Liver (tissue), 9 donors: ENCODE measurements around the gene GHDC. TPM values are rescaled to one million over a fixed set of nuclear protein-coding genes. Genes with fewer than 3 reads are reported as not detected.

ENCODE experiments used
- DNase-seq: peaks from one replicate; pipeline ENCODE4 v3.0.0-alpha.2; 2017; ENCODE audit warnings: low spot score
- H3K27ac ChIP-seq, 2 donors: one replicate each; pipeline ENCODE4 v1.7.0; 2013; ENCODE audit warnings: inconsistent platforms in 2 of 2, low read length in 2 of 2, control low read depth in 1 of 2, low read depth in 1 of 2, mild to moderate bottlenecking in 1 of 2
- H3K27me3 ChIP-seq, 4 donors: one replicate each; pipeline versions ENCODE4 v1.6.1 to v1.7.0; 2013; ENCODE audit warnings: low read length in 3 of 4, inconsistent platforms in 1 of 4, mild to moderate bottlenecking in 1 of 4, moderate library complexity in 1 of 4; ENCODE audit not compliant: control insufficient read depth in 4 of 4, insufficient read depth in 4 of 4
- H3K36me3 ChIP-seq, 4 donors: one replicate each; pipeline versions ENCODE4 v1.6.1 to v1.7.0; 2013; ENCODE audit warnings: low read length in 3 of 4, mild to moderate bottlenecking in 3 of 4, low read depth in 1 of 4, moderate library complexity in 1 of 4; ENCODE audit not compliant: control insufficient read depth in 4 of 4, insufficient read depth in 3 of 4
- H3K4me1 ChIP-seq, 4 donors: one replicate each; pipeline versions ENCODE4 v1.6.1 to v1.7.0; 2013; ENCODE audit warnings: low read length in 3 of 4, mild to moderate bottlenecking in 3 of 4, moderate library complexity in 1 of 4; ENCODE audit not compliant: control insufficient read depth in 4 of 4, insufficient read depth in 4 of 4
- H3K4me3 ChIP-seq, 3 donors: one replicate each; pipeline versions ENCODE4 v1.6.1 to v1.7.0; 2013; ENCODE audit warnings: low read length in 3 of 3, control low read depth in 1 of 3, low read depth in 1 of 3, mild to moderate bottlenecking in 1 of 3
- H3K9ac ChIP-seq, 2 donors: one replicate each; pipeline ENCODE4 v1.7.0; 2013; ENCODE audit warnings: low read length in 2 of 2, mild to moderate bottlenecking in 2 of 2, moderate library complexity in 2 of 2, control low read depth in 1 of 2, low read depth in 1 of 2
- H3K9me3 ChIP-seq, 4 donors: one replicate each; pipeline versions ENCODE4 v1.6.1 to v1.7.0; 2013; ENCODE audit warnings: low read length in 3 of 4; ENCODE audit not compliant: control insufficient read depth in 4 of 4
- ATF3 ChIP-seq: IDR thresholded peaks from 2 replicates; pipeline ENCODE4 v1.6.1; 2016; ENCODE audit warnings: antibody characterized with exemption
- CTCF ChIP-seq: fragments of 150-350 bp; IDR thresholded peaks from 2 replicates; pipeline ENCODE4 v1.5.1; 2017; ENCODE audit warnings: improper control_type of control experiment, low read depth, low read length; ENCODE audit not compliant: missing input control
- EGR1 ChIP-seq, 2 donors: IDR thresholded peaks; 2 replicates each; pipeline ENCODE4 v1.6.1; 2016 to 2018; ENCODE audit warnings: antibody characterized with exemption in 2 of 2, low read depth in 2 of 2
- FOXA1 ChIP-seq: IDR thresholded peaks from 2 replicates; pipeline ENCODE4 v1.6.1; 2016; ENCODE audit warnings: antibody characterized with exemption
- FOXA2 ChIP-seq: IDR thresholded peaks from 2 replicates; pipeline ENCODE4 v1.6.1; 2016; ENCODE audit warnings: antibody characterized with exemption
- GABPA ChIP-seq, 2 donors: IDR thresholded peaks in 1 of 2; conservative IDR thresholded peaks in 1 of 2; 2 replicates each; pipeline ENCODE4 v1.6.1; 2016; ENCODE audit warnings: antibody characterized with exemption in 2 of 2, mild to moderate bottlenecking in 1 of 2, moderate library complexity in 1 of 2
- HNF4A ChIP-seq, 2 donors: conservative IDR thresholded peaks; 2 replicates each; pipeline ENCODE4 v1.6.1; 2016; ENCODE audit warnings: antibody characterized with exemption in 2 of 2, mild to moderate bottlenecking in 2 of 2
- HNF4G ChIP-seq: IDR thresholded peaks from 2 replicates; pipeline ENCODE4 v1.6.1; 2016; ENCODE audit warnings: antibody characterized with exemption
- JUND ChIP-seq, 2 donors: IDR thresholded peaks; 2 replicates each; pipeline ENCODE4 v1.6.1; 2016; ENCODE audit warnings: antibody characterized with exemption in 2 of 2
- MAX ChIP-seq: IDR thresholded peaks from 2 replicates; pipeline ENCODE4 v1.6.1; 2016; ENCODE audit warnings: antibody characterized with exemption
- NR2F2 ChIP-seq: IDR thresholded peaks from 2 replicates; pipeline ENCODE4 v1.6.1; 2016; ENCODE audit warnings: antibody characterized with exemption
- RAD21 ChIP-seq, 2 donors: IDR thresholded peaks; 2 replicates each; pipeline ENCODE4 v1.6.1; 2016; ENCODE audit warnings: antibody characterized with exemption in 2 of 2, mild to moderate bottlenecking in 2 of 2
- REST ChIP-seq: IDR thresholded peaks from 2 replicates; pipeline ENCODE4 v1.6.1; 2016; ENCODE audit warnings: antibody characterized with exemption, mild to moderate bottlenecking
- RXRA ChIP-seq, 2 donors: IDR thresholded peaks; 2 replicates each; pipeline ENCODE4 v1.6.1; 2017 to 2018; ENCODE audit warnings: antibody characterized with exemption in 2 of 2, mild to moderate bottlenecking in 1 of 2
- SP1 ChIP-seq: IDR thresholded peaks from 2 replicates; pipeline ENCODE4 v1.6.1; 2018; ENCODE audit warnings: antibody characterized with exemption, mild to moderate bottlenecking
- TAF1 ChIP-seq: conservative IDR thresholded peaks from 2 replicates; pipeline ENCODE4 v1.6.1; 2016; ENCODE audit warnings: antibody characterized with exemption, mild to moderate bottlenecking
- YY1 ChIP-seq: IDR thresholded peaks from 2 replicates; pipeline ENCODE4 v1.6.1; 2016; ENCODE audit warnings: antibody characterized with exemption, mild to moderate bottlenecking
- WGBS: extraction: QIAGEN DNeasy Blood & Tissue Kit; methylation state at CpG from one replicate; pipeline ENCODE4 v1.1.7; 2013; 5-methylcytosine and 5-hydroxymethylcytosine counted together
- polyA plus RNA-seq, 2 donors: library from polyadenylated mRNA; stranded (reverse) in 1 of 2; unstranded in 1 of 2; fragments of 200-250 nt in 1 of 2; fragments of >200 nt in 1 of 2; fragmentation: Nextera tagmentation in 1 of 2; extraction: Ambion mirVana in 1 of 2; gene quantifications; one replicate each; pipeline versions ENCODE4 v1.2.1 to v1.2.3, GENCODE V29; 2013 to 2015
- total RNA-seq, 2 donors: library from RNA; depleted of rRNA; stranded (reverse); fragments of >200 nt; gene quantifications; one replicate each; pipeline ENCODE4 v1.2.3, GENCODE V29; 2014
- donor health status: healthy.
- donor health status: healthy.
- donor health status: healthy.
- donor health status: healthy.
- donor health status: healthy.

Gene GHDC
- total and polyA plus RNA-seq, 4 donors: 10.0 to 17.6 (median 12.3) TPM

- DNase-seq: no peak
- WGBS: 77% methylated on average over 5 of the region's 5 CpGs
- Histone ChIP-seq H3K9me3 (no peaks in the 10 kb centered on the region), H3K9ac (no peak overlapping the region), H3K36me3 (no peaks in the 10 kb centered on the region), H3K4me3 (no peak overlapping the region), H3K27ac (no peak overlapping the region), H3K27me3 (no peaks in the 10 kb centered on the region), H3K4me1 (peaks cover 7 to 39% (median 12%) of the 10 kb centered on the region in 4 donors)
- TF ChIP-seq YY1: no peak
- TF ChIP-seq HNF4G: no peak
- no peak for TF ChIP-seq RAD21 (IDR thresholded peaks at IDR 0.05)
- no peak for TF ChIP-seq REST
- no peak for TF ChIP-seq JUND (IDR thresholded peaks at IDR 0.05)
- TF ChIP-seq CTCF: no peak
- TF ChIP-seq FOXA1: no peak
- TF ChIP-seq NR2F2: no peak
- no peak for TF ChIP-seq HNF4A (conservative IDR thresholded peaks at IDR 0.05)
- no peak for TF ChIP-seq GABPA (IDR thresholded peaks at IDR 0.05 in 1 of 2, conservative IDR thresholded peaks at IDR 0.05 in 1 of 2)
- TF ChIP-seq ATF3: no peak
- no peak for TF ChIP-seq RXRA (IDR thresholded peaks at IDR 0.05)
- TF ChIP-seq FOXA2: no peak
- TF ChIP-seq MAX: no peak
Observed at GRCh38 chr17:42243493-42243982, 49.2 kb upstream of the GHDC start.

GRCh38 chr17:42241871-42242270, 47.6 kb upstream of the GHDC start:
- Histone ChIP-seq H3K36me3 (no peaks in the 10 kb centered on the region), H3K4me3 (no peak overlapping the region), H3K9ac (no peak overlapping the region), H3K27ac (no peak overlapping the region), H3K4me1 (peaks cover 0 to 23% (median 7%) of the 10 kb centered on the region in 4 donors), H3K9me3 (no peaks in the 10 kb centered on the region), H3K27me3 (no peaks in the 10 kb centered on the region)
- WGBS: 100% methylated on average over 1 of the region's 1 CpG
- DNase-seq: no peak
- TF ChIP-seq CTCF: no peak
- TF ChIP-seq FOXA1: no peak
- TF ChIP-seq NR2F2: no peak
- no peak for TF ChIP-seq FOXA2
- no peak for TF ChIP-seq RXRA (IDR thresholded peaks at IDR 0.05)
- TF ChIP-seq EGR1 (IDR thresholded peaks at IDR 0.05; ENCODE audit: low read depth in 2 of 2): no peak
- no peak for TF ChIP-seq YY1
- no peak for TF ChIP-seq GABPA (IDR thresholded peaks at IDR 0.05 in 1 of 2, conservative IDR thresholded peaks at IDR 0.05 in 1 of 2)
- TF ChIP-seq REST: no peak
- no peak for TF ChIP-seq HNF4A (conservative IDR thresholded peaks at IDR 0.05)
- TF ChIP-seq SP1: no peak
- TF ChIP-seq HNF4G: no peak
- no peak for TF ChIP-seq TAF1
- TF ChIP-seq ATF3: no peak
- no peak for TF ChIP-seq JUND (IDR thresholded peaks at IDR 0.05)
- TF ChIP-seq MAX: no peak
- no peak for TF ChIP-seq RAD21 (IDR thresholded peaks at IDR 0.05)
